Stomach (tissue), 9 donors: ENCODE data around the gene ADGRG2. TPM values are rescaled to one million over a fixed set of nuclear protein-coding genes. Genes with fewer than 3 reads are reported as not detected.
A peak's percentile ranks its signal among the peaks of the same experiment; 100 is the strongest.

ENCODE experiments used
- DNase-seq, 2 donors: peaks; one replicate each; pipeline versions ENCODE4 v3.0.0 to v3.0.0-alpha.2; 2013 to 2019
- H3K27ac ChIP-seq, 5 donors: fragments of 200-600 bp in 4 of 5; sonication (generic) in 4 of 5; one replicate each; pipeline ENCODE4 v1.5.1; 2013 to 2019; ENCODE audit warnings: mild to moderate bottlenecking in 1 of 5, moderate library complexity in 1 of 5
- H3K27me3 ChIP-seq, 3 donors: fragments of 200-600 bp; sonication (generic); one replicate each; pipeline ENCODE4 v1.5.1; 2017 to 2019; ENCODE audit warnings: mixed run types in 1 of 3
- H3K36me3 ChIP-seq, 4 donors: fragments of 200-600 bp; sonication (generic); 1 replicate in 3 of 4; 2 replicates in 1 of 4; pipeline ENCODE4 v1.5.1; 2016 to 2019
- H3K4me1 ChIP-seq, 4 donors: fragments of 200-600 bp; sonication (generic); one replicate each; pipeline ENCODE4 v1.5.1; 2016 to 2019
- H3K4me3 ChIP-seq, 4 donors: fragments of 200-600 bp; sonication (generic) in 3 of 4; one replicate each; pipeline ENCODE4 v1.5.1; 2016 to 2019; ENCODE audit warnings: mild to moderate bottlenecking in 1 of 4
- H3K9me3 ChIP-seq, 4 donors: fragments of 200-600 bp; sonication (generic); one replicate each; pipeline ENCODE4 v1.5.1; 2016 to 2019
- EP300 ChIP-seq: sonication (generic); formaldehyde crosslinking; IDR thresholded peaks from one replicate; pipeline ENCODE4 v1.6.1; 2017; ENCODE audit warnings: antibody characterized with exemption
- POLR2A ChIP-seq, 4 donors: fragments of 450-650 bp; IDR thresholded peaks; one replicate each; pipeline ENCODE4 v1.6.1; 2016; ENCODE audit warnings: antibody characterized with exemption in 4 of 4, control low read depth in 2 of 4, mild to moderate bottlenecking in 1 of 4, moderate library complexity in 1 of 4
- POLR2AphosphoS5 ChIP-seq, 3 donors: sonication (generic); formaldehyde crosslinking; IDR thresholded peaks; one replicate each; pipeline ENCODE4 v1.6.1; 2016; ENCODE audit warnings: antibody characterized with exemption in 3 of 3
- WGBS, 5 donors: extraction: QIAGEN DNeasy Blood & Tissue Kit in 3 of 5; methylation state at CpG; one replicate each; pipeline versions ENCODE4 v1.1.5 to v1.1.7; 2013 to 2018; 5-methylcytosine and 5-hydroxymethylcytosine counted together
- intact Hi-C: fragments of 100-400 bp; cut with DNase I; formaldehyde crosslinking; loops from one replicate; pipeline ENCODE4 v1.15.1; 2023; ENCODE audit warnings: low total_unique reads
- polyA plus RNA-seq, 3 donors: library from polyadenylated mRNA; stranded (reverse); fragments of 200-250 nt; gene quantifications; one replicate each; pipeline ENCODE4 v1.2.3, GENCODE V29; 2013
- total RNA-seq, 5 donors: library from RNA; depleted of rRNA; stranded (reverse); fragments of >200 nt; gene quantifications; one replicate each; pipeline versions ENCODE4 v1.1.0 to v1.2.3, GENCODE V29; 2014 to 2016
- TF ChIP-seq, protein P1 (sequence below), 7 experiments: fragments of 450-650 bp in 4 of 7; fragments of 200-600 bp in 3 of 7; sonication (generic) in 3 of 7; IDR thresholded peaks; one replicate each; pipeline ENCODE4 v1.5.1; 2016 to 2019; ENCODE audit warnings: antibody characterized with exemption in 7 of 7, control low read depth in 2 of 7, mild to moderate bottlenecking in 1 of 7
- donor health status: healthy with polysubstance abuse.
- donor health status: Bipolar disorder and iron deficiency.
- donor health status: healthy.

ADGRG2 gene
- total and polyA plus RNA-seq, 8 donors = 0.29 to 25.0 (median 1.4) TPM

DNA sequence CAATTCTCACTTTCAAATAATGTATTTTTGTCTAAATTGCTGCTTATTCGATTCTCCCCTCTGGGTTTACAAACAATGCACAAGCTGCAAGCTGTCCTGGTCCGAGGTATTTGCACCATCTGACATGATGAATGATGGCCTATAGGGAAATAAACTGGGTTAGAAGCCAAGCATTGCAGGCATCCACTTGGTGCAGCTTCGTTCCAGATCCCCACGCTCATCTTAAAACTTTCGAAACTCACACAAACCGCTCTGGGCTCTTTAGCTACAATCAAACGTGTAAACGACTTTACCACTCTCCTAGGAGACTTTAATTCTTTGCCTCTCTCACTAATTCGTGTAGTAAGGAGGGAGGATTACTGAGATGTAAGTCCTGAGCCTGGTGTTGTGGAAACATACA, 157.4 kb downstream of the ADGRG2 start:
- 57 to 71% (median 64%) methylated on average over 9 of the region's 9 CpGs for WGBS, 5 donors
- Histone ChIP-seq H3K36me3 (no peaks in the 10 kb centered on the region), H3K4me1 (no peaks in the 10 kb centered on the region), H3K27ac (no peak overlapping the region), H3K9me3 (no peaks in the 10 kb centered on the region), H3K27me3 (no peaks in the 10 kb centered on the region), H3K4me3 (no peak overlapping the region)
- TF ChIP-seq POLR2AphosphoS5 (IDR thresholded peaks at IDR 0.05) (no peak), POLR2A (IDR thresholded peaks at IDR 0.05) (no peak), EP300 (no peak)
- TF ChIP-seq, protein P1, sequence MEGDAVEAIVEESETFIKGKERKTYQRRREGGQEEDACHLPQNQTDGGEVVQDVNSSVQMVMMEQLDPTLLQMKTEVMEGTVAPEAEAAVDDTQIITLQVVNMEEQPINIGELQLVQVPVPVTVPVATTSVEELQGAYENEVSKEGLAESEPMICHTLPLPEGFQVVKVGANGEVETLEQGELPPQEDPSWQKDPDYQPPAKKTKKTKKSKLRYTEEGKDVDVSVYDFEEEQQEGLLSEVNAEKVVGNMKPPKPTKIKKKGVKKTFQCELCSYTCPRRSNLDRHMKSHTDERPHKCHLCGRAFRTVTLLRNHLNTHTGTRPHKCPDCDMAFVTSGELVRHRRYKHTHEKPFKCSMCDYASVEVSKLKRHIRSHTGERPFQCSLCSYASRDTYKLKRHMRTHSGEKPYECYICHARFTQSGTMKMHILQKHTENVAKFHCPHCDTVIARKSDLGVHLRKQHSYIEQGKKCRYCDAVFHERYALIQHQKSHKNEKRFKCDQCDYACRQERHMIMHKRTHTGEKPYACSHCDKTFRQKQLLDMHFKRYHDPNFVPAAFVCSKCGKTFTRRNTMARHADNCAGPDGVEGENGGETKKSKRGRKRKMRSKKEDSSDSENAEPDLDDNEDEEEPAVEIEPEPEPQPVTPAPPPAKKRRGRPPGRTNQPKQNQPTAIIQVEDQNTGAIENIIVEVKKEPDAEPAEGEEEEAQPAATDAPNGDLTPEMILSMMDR (IDR thresholded peaks at IDR 0.05) = no peak
- intact Hi-C loops = no loop called here
- DNase-seq = no peak

DNA sequence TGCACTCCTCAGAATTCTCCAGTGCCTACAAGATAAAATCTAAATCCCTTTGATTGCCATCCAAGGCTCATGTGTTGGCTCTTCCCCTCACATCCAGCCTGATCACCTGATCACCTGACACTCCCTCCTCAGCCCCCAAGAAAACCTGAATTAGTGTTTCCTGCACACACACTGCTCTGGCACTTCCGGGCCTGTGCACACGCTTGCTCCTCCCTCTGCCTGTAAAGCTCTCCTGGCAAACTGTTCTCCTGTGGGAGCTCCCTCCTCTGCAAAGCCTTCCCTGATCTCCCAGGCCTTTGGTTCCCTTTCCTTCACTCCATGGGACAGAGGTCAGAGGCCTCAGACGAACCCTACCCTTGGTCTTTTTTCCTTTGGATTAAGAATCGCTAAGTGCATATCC, 158.2 kb downstream of the ADGRG2 start:
- Histone ChIP-seq H3K27me3 (no peaks in the 10 kb centered on the region), H3K36me3 (no peaks in the 10 kb centered on the region), H3K27ac (no peak overlapping the region), H3K4me1 (no peaks in the 10 kb centered on the region), H3K4me3 (no peak overlapping the region), H3K9me3 (no peaks in the 10 kb centered on the region)
- TF ChIP-seq, protein P1 (IDR thresholded peaks at IDR 0.05) = no peak
- TF ChIP-seq POLR2A (IDR thresholded peaks at IDR 0.05) (no peak), POLR2AphosphoS5 (IDR thresholded peaks at IDR 0.05) (no peak), EP300 (no peak)
- intact Hi-C loops = no loop called here
- DNase-seq = peak in 1 of 2 donors; percentile 12
- 37 to 71% (median 68%) methylated on average over 4 of the region's 4 CpGs for WGBS, 5 donors

DNA sequence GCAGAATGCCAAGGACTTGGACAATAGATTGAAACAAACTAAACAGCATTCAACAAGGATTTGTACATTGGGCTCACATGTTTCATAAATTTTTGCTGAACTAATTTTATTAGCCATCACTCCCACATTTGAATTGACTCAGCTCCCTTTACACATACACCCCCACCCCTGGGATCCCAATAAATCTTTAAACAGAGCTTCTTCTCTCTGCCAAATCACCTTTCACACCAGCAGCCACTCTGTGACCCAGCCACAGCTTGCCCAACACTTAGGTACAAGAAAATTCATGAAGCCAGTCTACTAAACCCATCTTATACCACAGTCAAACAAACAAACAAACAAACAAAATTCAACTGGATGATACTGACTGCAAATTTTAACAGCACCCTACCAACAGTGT, 159.9 kb downstream of the ADGRG2 start:
- intact Hi-C loops = no loop called here
- DNase-seq = no peak
- Histone ChIP-seq H3K36me3 (no peaks in the 10 kb centered on the region), H3K27me3 (no peaks in the 10 kb centered on the region), H3K9me3 (no peaks in the 10 kb centered on the region), H3K27ac (no peak overlapping the region), H3K4me3 (no peak overlapping the region), H3K4me1 (no peaks in the 10 kb centered on the region)
- TF ChIP-seq, protein P1 (IDR thresholded peaks at IDR 0.05) = no peak
- TF ChIP-seq EP300 (no peak), POLR2A (IDR thresholded peaks at IDR 0.05) (no peak)

DNA sequence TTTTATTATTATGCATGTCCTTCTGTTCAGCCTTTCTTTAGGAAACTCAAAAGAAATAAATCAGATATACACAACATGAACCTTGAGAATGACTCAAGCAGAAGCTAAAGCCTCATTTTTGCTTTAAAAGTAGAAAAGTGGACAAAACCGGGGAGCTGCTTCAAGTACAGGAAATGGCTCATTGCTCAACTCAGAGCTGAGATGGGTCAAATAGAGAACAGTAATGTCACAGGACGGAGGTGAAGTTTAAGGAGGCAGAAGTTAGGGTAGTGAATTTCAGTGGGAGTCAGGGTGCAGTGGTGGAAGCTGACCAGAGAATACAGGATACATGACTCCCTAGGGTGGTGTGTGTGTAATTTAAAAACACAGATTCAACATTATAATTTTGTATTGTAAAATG, 160.6 kb downstream of the ADGRG2 start:
- no peak for TF ChIP-seq POLR2A (IDR thresholded peaks at IDR 0.05)
- no peak for TF ChIP-seq POLR2AphosphoS5 (IDR thresholded peaks at IDR 0.05)
- TF ChIP-seq EP300 = no peak
- TF ChIP-seq, protein P1 (IDR thresholded peaks at IDR 0.05) = no peak
- H3K4me3 ChIP-seq = no peak overlapping the region
- no peaks in the 10 kb centered on the region for H3K36me3 ChIP-seq
- no peak for DNase-seq
- no peaks in the 10 kb centered on the region for H3K27me3 ChIP-seq
- 64 to 80% (median 73%) methylated on average over 2 of the region's 2 CpGs for whole genome bisulfite sequencing, 5 donors
- no peaks in the 10 kb centered on the region for H3K9me3 ChIP-seq
- H3K4me1 ChIP-seq = no peaks in the 10 kb centered on the region
- intact Hi-C loops = no loop called here
- no peak overlapping the region for H3K27ac ChIP-seq
